K562 (cell line): ENCODE measurements around the gene DUS3L. TPM values are rescaled to one million over a fixed set of nuclear protein-coding genes. Genes with fewer than 3 reads are reported as not detected.

Experiments
- CBX2 ChIP-seq: fragments of 200-600 bp; sonication (generic); IDR thresholded peaks from one replicate; pipeline ENCODE4 v1.6.1; 2012; ENCODE audit warnings: mild to moderate bottlenecking, low read length, inconsistent platforms; ENCODE audit not compliant: insufficient read depth, poor library complexity, severe bottlenecking
- CCNT2 ChIP-seq: IDR thresholded peaks from 2 replicates; pipeline ENCODE4 v1.6.1; 2011; ENCODE audit warnings: borderline replicate concordance, low read depth, mild to moderate bottlenecking, moderate library complexity, mixed read lengths, low read length; ENCODE audit not compliant: insufficient read length; ENCODE audit errors: extremely low read depth
- E2F3 ChIP-seq: fragments of 250-450 bp; sonication (Bioruptor Pico); IDR thresholded peaks from 2 replicates; pipeline ENCODE4 v1.4.0; 2020; ENCODE audit warnings: mild to moderate bottlenecking
- GATAD2B ChIP-seq: fragments of 450-650 bp; IDR thresholded peaks from 2 replicates; pipeline ENCODE4 v1.6.1; 2017; ENCODE audit warnings: mild to moderate bottlenecking, borderline replicate concordance
- HDAC6 ChIP-seq: IDR thresholded peaks from 2 replicates; pipeline ENCODE4 v1.6.1; 2012; ENCODE audit warnings: low read depth, mild to moderate bottlenecking, control low read depth, inconsistent platforms, low read length, moderate library complexity
- HDGF ChIP-seq: fragments of 450-650 bp; IDR thresholded peaks from 2 replicates; pipeline ENCODE4 v1.6.1; 2016
- MCM3 ChIP-seq: fragments of 450-650 bp; IDR thresholded peaks from 2 replicates; pipeline ENCODE4 v1.6.1; 2016
- MIER1 ChIP-seq: fragments of 450-650 bp; IDR thresholded peaks from 2 replicates; pipeline ENCODE4 v1.6.1; 2016; ENCODE audit warnings: antibody characterized with exemption, mild to moderate bottlenecking, low read depth
- PCBP2 ChIP-seq: fragments of 200-400 bp; formaldehyde crosslinking; IDR thresholded peaks from 2 replicates; pipeline ENCODE4 v1.6.1; 2018; ENCODE audit warnings: low read length, low read depth, mild to moderate bottlenecking, moderate library complexity; ENCODE audit not compliant: poor library complexity, severe bottlenecking
- PHF21A ChIP-seq: fragments of 450-650 bp; IDR thresholded peaks from 2 replicates; pipeline ENCODE4 v1.6.1; 2017; ENCODE audit warnings: low read depth, borderline replicate concordance
- RAD51 ChIP-seq: fragments of 450-650 bp; IDR thresholded peaks from 2 replicates; pipeline ENCODE4 v1.7.1; 2016; ENCODE audit warnings: low read depth, mild to moderate bottlenecking, borderline replicate concordance
- RBFOX2 ChIP-seq: fragments of 200-400 bp; formaldehyde crosslinking; IDR thresholded peaks from 2 replicates; pipeline ENCODE4 v1.6.1; 2017; ENCODE audit warnings: low read depth, mild to moderate bottlenecking, low read length, moderate library complexity
- SNRNP70 ChIP-seq: fragments of 200-400 bp; formaldehyde crosslinking; optimal IDR thresholded peaks from 2 replicates; pipeline ENCODE3; 2017; ENCODE audit warnings: low read depth, low read length
- SREBF2 ChIP-seq: sonication (generic); formaldehyde crosslinking; IDR thresholded peaks from 2 replicates; pipeline ENCODE4 v1.4.0; 2020; ENCODE audit warnings: mild to moderate bottlenecking, missing genetic modification reagents
- TAL1 ChIP-seq: fragments of 450-650 bp; IDR thresholded peaks from 2 replicates; pipeline ENCODE4 v1.6.1; 2016; ENCODE audit warnings: mild to moderate bottlenecking
- TCF3 ChIP-seq: sonication (generic); formaldehyde crosslinking; IDR thresholded peaks from 2 replicates; pipeline ENCODE4 v1.4.0; 2020; ENCODE audit warnings: mild to moderate bottlenecking, missing genetic modification reagents
- TCF7L2 ChIP-seq: fragments of 150-350 bp; IDR thresholded peaks from 2 replicates; pipeline ENCODE4 v1.6.1; 2016; ENCODE audit warnings: low read depth, mild to moderate bottlenecking, low read length, moderate library complexity
- TRIM28 ChIP-seq: fragments of 450-650 bp; IDR thresholded peaks from 2 replicates; pipeline ENCODE4 v1.6.1; 2017
- XRCC5 ChIP-seq: fragments of 200-400 bp; formaldehyde crosslinking; IDR thresholded peaks from 2 replicates; pipeline ENCODE4 v1.6.1; 2017; ENCODE audit warnings: low read depth, mild to moderate bottlenecking, low read length
- ZNF124 ChIP-seq: sonication (generic); formaldehyde crosslinking; IDR thresholded peaks from 2 replicates; pipeline ENCODE4 v1.8.1; 2022; ENCODE audit warnings: missing genetic modification reagents
- ZNF217 ChIP-seq: sonication (generic); formaldehyde crosslinking; IDR thresholded peaks from 2 replicates; pipeline ENCODE4 v1.8.0; 2022; ENCODE audit warnings: mild to moderate bottlenecking, missing genetic modification reagents
- ZNF274 ChIP-seq: IDR thresholded peaks from 2 replicates; pipeline ENCODE4 v1.6.1; 2011; ENCODE audit warnings: low read depth, mild to moderate bottlenecking, low read length, moderate library complexity, borderline replicate concordance
- ZNF589 ChIP-seq: fragments of 200-800 bp; sonication (Bioruptor generic); IDR thresholded peaks from 2 replicates; pipeline ENCODE4 v1.6.1; 2016; ENCODE audit warnings: low read depth, missing genetic modification characterization, missing compliant biosample characterization
- ZNF780A ChIP-seq: fragments of 250-450 bp; sonication (Bioruptor Pico); IDR thresholded peaks from 2 replicates; pipeline ENCODE4 v1.5.0; 2021; ENCODE audit warnings: mild to moderate bottlenecking
- polyA plus RNA-seq, 8 experiments: library from polyadenylated mRNA; depleted of rRNA in 4 of 8; stranded (reverse) in 5 of 8; unstranded in 3 of 8; fragments of >200 nt; fragmentation: Nextera tagmentation in 2 of 8; fragmentation: Illumina TruSeq in 1 of 8; extraction: Ambion mirVana in 2 of 8; extraction: Trizol in 1 of 8; gene quantifications; 2 replicates each; pipeline versions ENCODE4 v1.2.1 to v1.2.3, GENCODE V29; 2011 to 2014; ENCODE audit warnings: inconsistent platforms in 1 of 8, missing spikeins in 1 of 8
- total RNA-seq, 7 experiments: library from RNA; depleted of rRNA in 6 of 7; stranded (reverse); fragments of >200 nt in 6 of 7; fragmentation: Illumina TruSeq in 2 of 7; extraction: Trizol in 2 of 7; gene quantifications; 2 replicates each; pipeline versions ENCODE4 v1.2.1 to v1.2.3, GENCODE V29; 2011 to 2021; ENCODE audit warnings: low replicate concordance in 1 of 7
- TF ChIP-seq, protein P1 (sequence below): IDR thresholded peaks from 2 replicates; pipeline ENCODE4 v1.6.1; 2012; ENCODE audit warnings: low read depth, low read length, improper control_type of control experiment, borderline replicate concordance
- TF ChIP-seq, protein P2 (sequence below): fragments of 450-650 bp; conservative IDR thresholded peaks from 2 replicates; pipeline ENCODE4 v1.6.1; 2016; ENCODE audit warnings: missing genetic modification characterization, low read depth, mild to moderate bottlenecking, control low read depth, missing compliant biosample characterization

Gene DUS3L
- total and polyA plus RNA-seq, 9 of the 15 experiments (the other 6 are each of a cell fraction or from before 2014, with no cell fraction given): 1.7 to 102 (median 77.5) TPM

DNA sequence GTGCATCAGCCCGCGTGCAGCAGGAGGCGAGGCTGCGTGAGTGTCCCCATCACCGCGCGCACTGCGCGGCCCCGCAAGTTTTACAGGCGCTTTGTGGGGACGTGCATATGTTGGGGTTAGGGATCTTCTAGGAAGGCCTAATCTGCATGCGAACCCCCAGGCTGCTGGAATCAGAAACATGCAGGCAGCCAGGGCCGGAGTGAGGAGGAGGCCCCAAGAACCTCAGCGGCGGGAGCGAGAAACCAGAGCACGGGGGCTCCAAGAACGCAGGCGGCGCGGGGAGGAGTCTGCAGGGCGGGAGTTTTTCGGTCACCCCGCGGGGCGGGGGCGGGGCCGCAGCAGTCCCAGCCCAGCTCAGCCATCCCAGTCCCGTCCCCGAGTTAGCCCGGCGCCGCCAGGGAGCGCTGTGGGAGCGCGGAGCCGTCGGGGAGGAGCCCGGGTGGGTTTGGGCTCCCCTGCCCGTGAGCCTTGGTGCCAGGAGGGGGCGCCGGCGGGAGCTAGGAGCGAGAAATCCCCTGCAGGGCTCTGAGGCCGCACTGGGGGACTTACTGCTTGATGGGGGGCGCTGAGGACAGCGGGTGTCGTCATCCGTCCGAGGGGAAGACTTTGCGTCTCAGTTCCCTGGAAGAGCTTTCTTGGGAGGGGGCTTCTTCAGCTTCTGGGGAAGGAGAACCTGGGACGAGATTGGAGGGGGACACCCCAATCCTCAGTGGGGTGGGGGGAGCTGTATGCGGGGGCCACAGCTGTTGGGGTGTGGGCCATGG, 13.0 kb upstream of the DUS3L start (continued):
- no peak for TF ChIP-seq CBX2
- TF ChIP-seq ZNF217 (CRISPR knock-in tag): no peak
- TF ChIP-seq TCF7L2: no peak
- no peak for TF ChIP-seq SNRNP70
- no peak for TF ChIP-seq TRIM28
- peak; percentile 39; the same call in 1 of the 2 replicates for TF ChIP-seq TCF3
- TF ChIP-seq CCNT2: peak; percentile 93
- TF ChIP-seq MIER1: no peak
- TF ChIP-seq MCM3: no peak
- TF ChIP-seq PCBP2: no peak
- TF ChIP-seq TAL1: no peak
- TF ChIP-seq, protein P1, sequence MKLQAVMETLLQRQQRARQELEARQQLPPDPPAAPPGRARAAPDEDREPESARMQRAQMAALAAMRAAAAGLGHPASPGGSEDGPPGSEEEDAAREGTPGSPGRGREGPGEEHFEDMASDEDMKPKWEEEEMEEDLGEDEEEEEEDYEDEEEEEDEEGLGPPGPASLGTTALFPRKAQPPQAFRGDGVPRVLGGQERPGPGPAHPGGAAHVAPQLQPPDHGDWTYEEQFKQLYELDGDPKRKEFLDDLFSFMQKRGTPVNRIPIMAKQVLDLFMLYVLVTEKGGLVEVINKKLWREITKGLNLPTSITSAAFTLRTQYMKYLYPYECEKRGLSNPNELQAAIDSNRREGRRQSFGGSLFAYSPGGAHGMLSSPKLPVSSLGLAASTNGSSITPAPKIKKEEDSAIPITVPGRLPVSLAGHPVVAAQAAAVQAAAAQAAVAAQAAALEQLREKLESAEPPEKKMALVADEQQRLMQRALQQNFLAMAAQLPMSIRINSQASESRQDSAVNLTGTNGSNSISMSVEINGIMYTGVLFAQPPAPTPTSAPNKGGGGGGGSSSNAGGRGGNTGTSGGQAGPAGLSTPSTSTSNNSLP: no peak
- TF ChIP-seq PHF21A: 0 out of 2 replicates have a peak, but pooled peaks have one; percentile 57
- TF ChIP-seq HDGF: no peak; the same call in 1 of the 2 replicates
- TF ChIP-seq, protein P2, sequence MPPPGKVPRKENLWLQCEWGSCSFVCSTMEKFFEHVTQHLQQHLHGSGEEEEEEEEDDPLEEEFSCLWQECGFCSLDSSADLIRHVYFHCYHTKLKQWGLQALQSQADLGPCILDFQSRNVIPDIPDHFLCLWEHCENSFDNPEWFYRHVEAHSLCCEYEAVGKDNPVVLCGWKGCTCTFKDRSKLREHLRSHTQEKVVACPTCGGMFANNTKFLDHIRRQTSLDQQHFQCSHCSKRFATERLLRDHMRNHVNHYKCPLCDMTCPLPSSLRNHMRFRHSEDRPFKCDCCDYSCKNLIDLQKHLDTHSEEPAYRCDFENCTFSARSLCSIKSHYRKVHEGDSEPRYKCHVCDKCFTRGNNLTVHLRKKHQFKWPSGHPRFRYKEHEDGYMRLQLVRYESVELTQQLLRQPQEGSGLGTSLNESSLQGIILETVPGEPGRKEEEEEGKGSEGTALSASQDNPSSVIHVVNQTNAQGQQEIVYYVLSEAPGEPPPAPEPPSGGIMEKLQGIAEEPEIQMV (tag): no peak
- no peak; the same call in 1 of the 2 replicates for TF ChIP-seq ZNF274
- peak; percentile 23; the same call in 1 of the 2 replicates for TF ChIP-seq ZNF124 (CRISPR knock-in tag)
- TF ChIP-seq HDAC6: no peak
- TF ChIP-seq RBFOX2: peak; percentile 69
- TF ChIP-seq ZNF780A (CRISPR knock-in tag): no peak
- TF ChIP-seq XRCC5: peak; percentile 96; the same call in 1 of the 2 replicates
- TF ChIP-seq E2F3 (CRISPR knock-in tag): peak; percentile 86
- TF ChIP-seq GATAD2B: peak; percentile 94
- peak; percentile 94 for TF ChIP-seq SREBF2 (CRISPR knock-in tag)
- TF ChIP-seq RAD51: no peak
- TF ChIP-seq ZNF589: no peak
